T1000 (cell line): ENCODE measurements around the gene APOA5.
"Not testable (repeated sequence)": the region's sequence is repeated elsewhere in the genome, so short reads cannot be mapped to it uniquely, and the experiment has no call there.

Source experiments
- DNase-seq: peaks from one replicate; lab custom pipeline; 2025; ENCODE audit warnings: mixed read lengths; lab: John Stamatoyannopoulos, UW

The APOA5 gene

GRCh38 chr11:116791813-116792143 is at the start of gene APOA5:
TSS of gene APOA5 (minus strand) at chr11:116791879. CDS start at chr11:116791860, 19 bp downstream.
- DNase-seq: no peak

- no peak for DNase-seq
These were observed 49.1 kb upstream of the APOA5 start for GRCh38 chr11:116840746-116841296.

- no peak for DNase-seq
These were observed 48.6 kb upstream of the APOA5 start for GRCh38 chr11:116840224-116840745.

GRCh38 chr11:116838321-116839084 is 46.8 kb upstream of the APOA5 start:
- no peak for DNase-seq

- DNase-seq: no peak
These were observed 45.8 kb upstream of the APOA5 start, which contains the start of gene APOA1 for GRCh38 chr11:116837231-116838091. TSS of gene APOA1 (minus strand) at chr11:116837622. CDS start at chr11:116837387, 235 bp downstream.

GRCh38 chr11:116836632-116836991 is 44.9 kb upstream of the APOA5 start:
- no peak for DNase-seq

GRCh38 chr11:116835791-116836631 is 44.3 kb upstream of the APOA5 start:
- DNase-seq: peak; percentile 39

- no peak for DNase-seq
These were observed 43.5 kb upstream of the APOA5 start for GRCh38 chr11:116835042-116835772.

GRCh38 chr11:116834535-116835041 is 42.9 kb upstream of the APOA5 start:
- DNase-seq: not testable (repeated sequence)

- DNase-seq: no peak
These were observed 42.3 kb upstream of the APOA5 start for GRCh38 chr11:116833816-116834534.

GRCh38 chr11:116833491-116833815 is 41.8 kb upstream of the APOA5 start:
- no peak for DNase-seq

- DNase-seq: no peak
These were observed 40.9 kb upstream of the APOA5 start for GRCh38 chr11:116832350-116833290.

GRCh38 chr11:116831790-116832349 is 40.2 kb upstream of the APOA5 start:
- DNase-seq: no peak

- no peak for DNase-seq
These were observed 38.7 kb upstream of the APOA5 start for GRCh38 chr11:116830184-116830912.

- no peak for DNase-seq
These were observed 38.0 kb upstream of the APOA5 start, which contains the start of gene APOC3 for GRCh38 chr11:116829525-116830183. TSS of gene APOC3 (plus strand) at chr11:116829907. CDS start at chr11:116830583, 676 bp downstream.

- DNase-seq: no peak
These were observed 37.2 kb upstream of the APOA5 start for GRCh38 chr11:116828632-116829524.
